Midbrain (tissue), 1 donor: ENCODE measurements around the gene EDAR.
A peak's percentile ranks its signal among the peaks of the same experiment; 100 is the strongest.

Source experiments
- DNase-seq: peaks from one replicate; lab custom pipeline; 2025; lab: John Stamatoyannopoulos, UW

EDAR gene

GRCh38 chr2:108940156-108940555 is 48.9 kb downstream of the EDAR start:
- no peak for DNase-seq

- no peak for DNase-seq
Observed at GRCh38 chr2:108938077-108938710, 50.8 kb downstream of the EDAR start.

GRCh38 chr2:108937367-108938017 is 51.5 kb downstream of the EDAR start:
- DNase-seq: no peak

- DNase-seq: peak; percentile 26
Observed at GRCh38 chr2:108936866-108937265, 52.2 kb downstream of the EDAR start.

- no peak for DNase-seq
Observed at GRCh38 chr2:108936076-108936864, 52.8 kb downstream of the EDAR start.

- no peak for DNase-seq
Observed at GRCh38 chr2:108935271-108935741, 53.7 kb downstream of the EDAR start.

- DNase-seq: no peak
Observed at GRCh38 chr2:108934583-108935245, 54.3 kb downstream of the EDAR start.

- no peak for DNase-seq
Observed at GRCh38 chr2:108934151-108934550, 54.9 kb downstream of the EDAR start.

GRCh38 chr2:108933691-108934117 is 55.3 kb downstream of the EDAR start:
- no peak for DNase-seq

- DNase-seq: no peak
Observed at GRCh38 chr2:108932736-108933332, 56.2 kb downstream of the EDAR start.

GRCh38 chr2:108931372-108931771 is 57.6 kb downstream of the EDAR start:
- DNase-seq: no peak

- DNase-seq: no peak
Observed at GRCh38 chr2:108929807-108930425, 59.1 kb downstream of the EDAR start.

- DNase-seq: no peak
Observed at GRCh38 chr2:108928660-108929377, 60.2 kb downstream of the EDAR start.

- peak; percentile 26 for DNase-seq
Observed at GRCh38 chr2:108927936-108928659, 60.9 kb downstream of the EDAR start.

- DNase-seq: no peak
Observed at GRCh38 chr2:108927405-108927804, 61.6 kb downstream of the EDAR start.

GRCh38 chr2:108926561-108927380 is 62.2 kb downstream of the EDAR start:
- DNase-seq: no peak

- no peak for DNase-seq
Observed at GRCh38 chr2:108925735-108926134, 63.3 kb downstream of the EDAR start.

- no peak for DNase-seq
Observed at GRCh38 chr2:108925286-108925685, 63.7 kb downstream of the EDAR start.

- DNase-seq: no peak
Observed at GRCh38 chr2:108924580-108925251, 64.3 kb downstream of the EDAR start.
